Suprapubic skin (tissue), 4 donors: ENCODE data around the gene SLC22A2.

Source experiments
- CTCF ChIP-seq, 2 donors: fragments of 200-600 bp in 1 of 2; fragments of 450-650 bp in 1 of 2; sonication (generic) in 1 of 2; IDR thresholded peaks; one replicate each; pipeline ENCODE4 v1.5.1; 2016 to 2019; ENCODE audit warnings: antibody characterized with exemption in 2 of 2, mild to moderate bottlenecking in 1 of 2, moderate library complexity in 1 of 2
- EP300 ChIP-seq: sonication (generic); formaldehyde crosslinking; IDR thresholded peaks from one replicate; pipeline ENCODE4 v1.6.1; 2017; ENCODE audit warnings: antibody characterized with exemption
- POLR2A ChIP-seq, 2 donors: fragments of 450-650 bp; IDR thresholded peaks; one replicate each; pipeline ENCODE4 v1.6.1; 2017; ENCODE audit warnings: antibody characterized with exemption in 2 of 2, mild to moderate bottlenecking in 2 of 2, moderate library complexity in 2 of 2
- POLR2AphosphoS5 ChIP-seq, 3 donors: sonication (generic); formaldehyde crosslinking; IDR thresholded peaks; one replicate each; pipeline ENCODE4 v1.6.1; 2017; ENCODE audit warnings: antibody characterized with exemption in 3 of 3

- TF ChIP-seq POLR2AphosphoS5 (IDR thresholded peaks at IDR 0.05) (no peak), CTCF (IDR thresholded peaks at IDR 0.05) (no peak), POLR2A (IDR thresholded peaks at IDR 0.05) (no peak), EP300 (no peak)
Observed at GRCh38 chr6:160190081-160190480, 68.5 kb downstream of the SLC22A2 start.
